ENCODE data around the gene APOA5. TPM values are rescaled to one million over a fixed set of nuclear protein-coding genes. Genes with fewer than 3 reads are reported as not detected.

Gene APOA5
- total RNA-seq, 2 experiments from 2014 or later = not detected

DNA sequence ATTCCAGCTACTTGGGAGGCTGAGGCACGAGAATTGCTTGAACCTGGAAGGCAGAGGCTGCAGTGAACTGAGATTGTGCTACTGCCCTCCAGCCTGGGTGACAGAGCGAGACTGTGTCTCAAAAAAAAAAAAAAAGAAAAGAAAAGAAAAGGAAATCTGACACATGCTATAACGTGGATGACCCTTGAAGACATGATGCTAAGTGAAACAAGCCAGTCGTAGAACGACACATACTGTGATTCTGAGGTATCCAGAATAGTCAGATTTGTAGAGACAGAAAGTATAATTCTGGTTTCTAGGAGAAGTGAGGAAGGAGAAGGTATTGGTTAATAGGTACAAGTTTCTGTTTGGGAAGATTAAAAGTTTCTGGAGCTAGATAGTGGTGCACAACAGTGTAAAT, 6.7 kb upstream of the APOA5 start:
- TF ChIP-seq EZH2phosphoT487 (IDR thresholded peaks at IDR 0.05; ENCODE audit: borderline replicate concordance, low read depth, low read length) = no peak
- TF ChIP-seq, protein P1, sequence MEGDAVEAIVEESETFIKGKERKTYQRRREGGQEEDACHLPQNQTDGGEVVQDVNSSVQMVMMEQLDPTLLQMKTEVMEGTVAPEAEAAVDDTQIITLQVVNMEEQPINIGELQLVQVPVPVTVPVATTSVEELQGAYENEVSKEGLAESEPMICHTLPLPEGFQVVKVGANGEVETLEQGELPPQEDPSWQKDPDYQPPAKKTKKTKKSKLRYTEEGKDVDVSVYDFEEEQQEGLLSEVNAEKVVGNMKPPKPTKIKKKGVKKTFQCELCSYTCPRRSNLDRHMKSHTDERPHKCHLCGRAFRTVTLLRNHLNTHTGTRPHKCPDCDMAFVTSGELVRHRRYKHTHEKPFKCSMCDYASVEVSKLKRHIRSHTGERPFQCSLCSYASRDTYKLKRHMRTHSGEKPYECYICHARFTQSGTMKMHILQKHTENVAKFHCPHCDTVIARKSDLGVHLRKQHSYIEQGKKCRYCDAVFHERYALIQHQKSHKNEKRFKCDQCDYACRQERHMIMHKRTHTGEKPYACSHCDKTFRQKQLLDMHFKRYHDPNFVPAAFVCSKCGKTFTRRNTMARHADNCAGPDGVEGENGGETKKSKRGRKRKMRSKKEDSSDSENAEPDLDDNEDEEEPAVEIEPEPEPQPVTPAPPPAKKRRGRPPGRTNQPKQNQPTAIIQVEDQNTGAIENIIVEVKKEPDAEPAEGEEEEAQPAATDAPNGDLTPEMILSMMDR (conservative IDR thresholded peaks at IDR 0.05; ENCODE audit: low read length) = no peak
- Histone ChIP-seq H3K9me2 (ENCODE audit: insufficient read depth, low read length) (no peaks in the 10 kb centered on the region), H3K4me1 (ENCODE audit: insufficient read depth, low read length, poor library complexity, severe bottlenecking) (no peaks in the 10 kb centered on the region), H3K4me2 (ENCODE audit: low read length) (no peak overlapping the region), H3K36me3 (ENCODE audit: insufficient read depth, low read length) (no peaks in the 10 kb centered on the region), H2AFZ (ENCODE audit: low read length) (no peak overlapping the region), H3K4me3 (ENCODE audit: low read depth, low read length, poor library complexity, severe bottlenecking) (no peak overlapping the region), H3K9me3 (ENCODE audit: low read length) (no peaks in the 10 kb centered on the region), H4K20me1 (ENCODE audit: insufficient read depth, low read length) (no peaks in the 10 kb centered on the region), H3K27ac (ENCODE audit: low read depth, low read length, poor library complexity, severe bottlenecking) (no peak overlapping the region), H3K79me2 (ENCODE audit: insufficient read depth, low read depth, low read length) (no peaks in the 10 kb centered on the region)
- BruUV-seq (replicated peaks) = no TSS peak
- intact Hi-C loops (cut with micrococcal nuclease; ENCODE audit: unreplicated experiment) = no loop called here
- POLR2A ChIA-PET = no interaction called here
- CTCF ChIA-PET (ENCODE audit: unreplicated experiment) = no interaction called here
- DNase-seq (ENCODE audit: low spot score) = no peak

DNA sequence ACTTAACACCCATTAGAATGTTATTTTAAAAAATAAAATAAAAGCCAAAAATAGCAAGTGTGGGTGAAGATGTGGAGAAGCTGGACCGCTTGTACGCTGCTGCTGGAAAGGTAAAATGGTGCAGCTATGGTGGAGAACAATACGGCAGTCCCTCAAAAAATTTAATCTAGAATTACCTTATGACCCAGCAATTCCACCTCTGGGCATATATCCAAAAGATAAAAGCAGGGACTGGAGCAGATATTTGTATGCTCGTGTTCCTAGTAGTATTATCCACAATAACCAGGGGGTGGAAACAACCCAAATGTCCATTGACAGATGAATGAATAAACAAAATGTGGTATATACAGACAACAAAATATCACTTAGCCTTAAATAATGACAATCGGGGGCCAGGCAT, 6.1 kb upstream of the APOA5 start:
- no peak for TF ChIP-seq EZH2phosphoT487 (IDR thresholded peaks at IDR 0.05; ENCODE audit: borderline replicate concordance, low read depth, low read length)
- TF ChIP-seq, protein P1 (conservative IDR thresholded peaks at IDR 0.05; ENCODE audit: low read length) = no peak
- Histone ChIP-seq H3K27ac (ENCODE audit: low read depth, low read length, poor library complexity, severe bottlenecking) (no peak overlapping the region), H3K9me3 (ENCODE audit: low read length) (no peaks in the 10 kb centered on the region), H3K4me3 (ENCODE audit: low read depth, low read length, poor library complexity, severe bottlenecking) (no peak overlapping the region), H3K36me3 (ENCODE audit: insufficient read depth, low read length) (no peaks in the 10 kb centered on the region), H3K79me2 (ENCODE audit: insufficient read depth, low read depth, low read length) (no peaks in the 10 kb centered on the region), H4K20me1 (ENCODE audit: insufficient read depth, low read length) (no peaks in the 10 kb centered on the region), H3K4me2 (ENCODE audit: low read length) (no peak overlapping the region), H3K9me2 (ENCODE audit: insufficient read depth, low read length) (no peaks in the 10 kb centered on the region), H2AFZ (ENCODE audit: low read length) (no peak overlapping the region), H3K4me1 (ENCODE audit: insufficient read depth, low read length, poor library complexity, severe bottlenecking) (no peaks in the 10 kb centered on the region)
- ChIA-PET CTCF (ENCODE audit: unreplicated experiment) (no interaction called here), POLR2A (no interaction called here)
- intact Hi-C loops (cut with micrococcal nuclease; ENCODE audit: unreplicated experiment) = no loop called here
- no TSS peak for BruUV-seq (replicated peaks)
- no peak for DNase-seq (ENCODE audit: low spot score)

DNA sequence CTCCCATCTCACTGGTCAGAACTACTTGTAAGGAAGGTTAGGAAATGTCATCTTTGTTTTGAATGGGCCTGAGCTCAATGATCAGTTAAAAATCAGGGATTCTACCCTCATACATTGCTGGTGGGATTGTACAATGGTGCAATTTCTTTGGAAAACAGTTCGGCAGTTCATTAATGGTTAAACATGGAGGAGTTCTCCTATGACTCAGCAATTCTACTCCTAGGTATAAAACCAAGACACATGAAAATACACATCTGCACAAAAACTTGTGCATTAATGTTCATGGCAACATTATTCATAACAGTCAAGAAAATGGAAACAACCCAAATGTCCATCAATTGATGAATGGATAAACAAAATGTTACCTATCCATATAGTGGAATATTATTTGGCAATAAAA, 4.9 kb upstream of the APOA5 start:
- no TSS peak for BruUV-seq (replicated peaks)
- no peaks in the 10 kb centered on the region for H3K9me3 ChIP-seq (ENCODE audit: low read length)
- ChIA-PET POLR2A (no interaction called here), CTCF (ENCODE audit: unreplicated experiment) (no interaction called here)
- H3K79me2 ChIP-seq (ENCODE audit: insufficient read depth, low read depth, low read length) = no peaks in the 10 kb centered on the region
- no peaks in the 10 kb centered on the region for H3K36me3 ChIP-seq (ENCODE audit: insufficient read depth, low read length)
- H3K9me2 ChIP-seq (ENCODE audit: insufficient read depth, low read length) = no peaks in the 10 kb centered on the region
- H3K4me2 ChIP-seq (ENCODE audit: low read length) = no peak overlapping the region
- intact Hi-C loops (cut with micrococcal nuclease; ENCODE audit: unreplicated experiment) = no loop called here
- no peak overlapping the region for H3K4me3 ChIP-seq (ENCODE audit: low read depth, low read length, poor library complexity, severe bottlenecking)
- no peak for DNase-seq (ENCODE audit: low spot score)
- no peak overlapping the region for H3K27ac ChIP-seq (ENCODE audit: low read depth, low read length, poor library complexity, severe bottlenecking)
- TF ChIP-seq EZH2phosphoT487 (IDR thresholded peaks at IDR 0.05; ENCODE audit: borderline replicate concordance, low read depth, low read length) = no peak
- TF ChIP-seq, protein P1 (conservative IDR thresholded peaks at IDR 0.05; ENCODE audit: low read length) = no peak
- H4K20me1 ChIP-seq (ENCODE audit: insufficient read depth, low read length) = no peaks in the 10 kb centered on the region
- no peaks in the 10 kb centered on the region for H3K4me1 ChIP-seq (ENCODE audit: insufficient read depth, low read length, poor library complexity, severe bottlenecking)
- no peak overlapping the region for H2AFZ ChIP-seq (ENCODE audit: low read length)
